Gastroesophageal sphincter (tissue), 3 donors: ENCODE measurements around the gene BID.

Experiments
- CTCF ChIP-seq, 4 experiments: fragments of 200-600 bp in 2 of 4; fragments of 450-650 bp in 2 of 4; sonication (generic) in 1 of 4; IDR thresholded peaks; one replicate each; pipeline ENCODE4 v1.5.1; 2017 to 2019; ENCODE audit warnings: antibody characterized with exemption in 4 of 4, mild to moderate bottlenecking in 2 of 4, moderate library complexity in 2 of 4
- POLR2A ChIP-seq, 2 donors: fragments of 450-650 bp; IDR thresholded peaks; one replicate each; pipeline ENCODE4 v1.6.1; 2017; ENCODE audit warnings: antibody characterized with exemption in 2 of 2, mild to moderate bottlenecking in 2 of 2, moderate library complexity in 1 of 2
- POLR2AphosphoS5 ChIP-seq: sonication (generic); formaldehyde crosslinking; IDR thresholded peaks from one replicate; pipeline ENCODE4 v1.6.1; 2017; ENCODE audit warnings: antibody characterized with exemption

- TF ChIP-seq CTCF (IDR thresholded peaks at IDR 0.05) (no peak), POLR2A (IDR thresholded peaks at IDR 0.05) (no peak), POLR2AphosphoS5 (no peak)
These were observed 16.9 kb upstream of the BID start for GRCh38 chr22:17791196-17791595.
